ENCODE results near the gene CFAP46.

DNA sequence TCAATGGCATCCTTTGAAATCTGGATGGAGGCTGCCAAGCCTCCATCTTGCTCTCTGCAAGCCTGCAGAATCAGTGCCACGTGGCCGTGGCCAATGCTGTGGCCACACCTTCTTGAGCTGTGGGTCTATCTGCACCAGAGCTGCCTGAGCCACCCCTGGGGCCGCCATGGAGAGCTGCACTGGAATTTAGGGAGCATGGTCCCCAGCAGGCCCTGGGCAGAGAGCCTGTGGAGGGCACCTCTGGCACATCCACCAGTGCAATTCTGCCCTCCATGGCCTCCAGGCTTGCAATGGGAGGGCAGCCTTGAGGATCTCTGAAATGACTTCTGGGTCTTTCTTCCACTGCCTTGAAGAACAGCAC lies 100.8 kb downstream of the CFAP46 start:
- TF ChIP-seq GLIS3 (CRISPR knock-in tag; IDR thresholded peaks at IDR 0.05) (no peak), CREB5 (CRISPR knock-in tag; IDR thresholded peaks at IDR 0.05; ENCODE audit: low read depth) (no peak), ZFP3 (CRISPR knock-in tag; IDR thresholded peaks at IDR 0.05) (no peak), ZNF565 (CRISPR knock-in tag; conservative IDR thresholded peaks at IDR 0.05; ENCODE audit: low read depth) (no peak), TCF4 (CRISPR knock-in tag; IDR thresholded peaks at IDR 0.05; ENCODE audit: borderline replicate concordance) (no peak), RARB (CRISPR knock-in tag; IDR thresholded peaks at IDR 0.05) (no peak), ZFP30 (CRISPR knock-in tag; IDR thresholded peaks at IDR 0.05) (no peak), BACH2 (CRISPR knock-in tag; IDR thresholded peaks at IDR 0.05; ENCODE audit: borderline replicate concordance) (no peak), SNAI2 (CRISPR knock-in tag; IDR thresholded peaks at IDR 0.05) (no peak), PATZ1 (CRISPR knock-in tag; IDR thresholded peaks at IDR 0.05; ENCODE audit: borderline replicate concordance) (no peak), ISL1 (CRISPR knock-in tag; IDR thresholded peaks at IDR 0.05) (no peak), ARNTL (CRISPR knock-in tag; IDR thresholded peaks at IDR 0.05; ENCODE audit: borderline replicate concordance, low read depth) (no peak), ZNF70 (CRISPR knock-in tag; IDR thresholded peaks at IDR 0.05) (no peak)
- TF ChIP-seq, protein P1, sequence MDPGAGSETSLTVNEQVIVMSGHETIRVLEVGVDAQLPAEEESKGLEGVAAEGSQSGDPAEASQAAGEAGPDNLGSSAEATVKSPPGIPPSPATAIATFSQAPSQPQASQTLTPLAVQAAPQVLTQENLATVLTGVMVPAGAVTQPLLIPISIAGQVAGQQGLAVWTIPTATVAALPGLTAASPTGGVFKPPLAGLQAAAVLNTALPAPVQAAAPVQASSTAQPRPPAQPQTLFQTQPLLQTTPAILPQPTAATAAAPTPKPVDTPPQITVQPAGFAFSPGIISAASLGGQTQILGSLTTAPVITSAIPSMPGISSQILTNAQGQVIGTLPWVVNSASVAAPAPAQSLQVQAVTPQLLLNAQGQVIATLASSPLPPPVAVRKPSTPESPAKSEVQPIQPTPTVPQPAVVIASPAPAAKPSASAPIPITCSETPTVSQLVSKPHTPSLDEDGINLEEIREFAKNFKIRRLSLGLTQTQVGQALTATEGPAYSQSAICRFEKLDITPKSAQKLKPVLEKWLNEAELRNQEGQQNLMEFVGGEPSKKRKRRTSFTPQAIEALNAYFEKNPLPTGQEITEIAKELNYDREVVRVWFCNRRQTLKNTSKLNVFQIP (CRISPR knock-in tag; IDR thresholded peaks at IDR 0.05; ENCODE audit: borderline replicate concordance, low read depth), result no peak

Measured in SK-N-SH treated with all-trans-retinoic acid at 6 μM for 48 hours (cell line).